ENCODE measurements around the gene RAPGEF2.
"Not testable (repeated sequence)": the region's sequence is repeated elsewhere in the genome, so short reads cannot be mapped to it uniquely, and the experiment has no call there.

DNA sequence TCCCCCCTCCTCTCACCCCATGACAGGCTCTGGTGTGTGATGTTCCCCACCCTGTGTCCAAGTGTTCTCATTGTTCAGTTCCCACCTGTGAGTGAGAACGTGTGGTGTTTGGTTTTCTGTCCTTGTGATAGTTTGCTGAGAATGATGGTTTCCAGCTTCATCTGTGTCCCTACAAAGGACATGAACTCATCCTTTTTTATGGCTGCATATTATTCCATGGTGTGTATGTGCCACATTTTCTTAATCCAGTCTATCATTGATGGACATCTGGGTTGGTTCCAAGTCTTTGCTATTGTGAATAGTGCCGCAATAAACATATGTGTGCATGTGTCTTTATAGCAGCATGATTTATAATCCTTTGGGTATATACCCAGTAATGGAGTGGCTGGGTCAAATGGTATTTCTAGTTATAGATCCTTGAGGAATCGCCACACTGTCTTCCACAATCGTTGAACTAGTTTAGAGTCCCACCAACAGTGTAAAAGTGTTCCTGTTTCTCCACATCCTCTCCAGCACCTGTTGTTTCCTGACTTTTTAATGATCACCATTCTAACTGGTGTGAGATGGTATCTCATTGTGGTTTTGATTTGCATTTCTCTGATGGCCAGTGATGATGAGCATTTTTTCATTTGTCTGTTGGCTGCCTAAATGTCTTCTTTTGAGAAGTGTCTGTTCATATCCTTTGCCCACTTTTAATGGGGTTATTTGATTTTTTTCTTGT, 81.2 kb downstream of the RAPGEF2 start:
- TF ChIP-seq EZH2 (IDR thresholded peaks at IDR 0.05; ENCODE audit: low read depth, unreplicated experiment); STAT1 (IDR thresholded peaks at IDR 0.05; ENCODE audit: unreplicated experiment): not testable (repeated sequence)
- TF ChIP-seq, protein P1, sequence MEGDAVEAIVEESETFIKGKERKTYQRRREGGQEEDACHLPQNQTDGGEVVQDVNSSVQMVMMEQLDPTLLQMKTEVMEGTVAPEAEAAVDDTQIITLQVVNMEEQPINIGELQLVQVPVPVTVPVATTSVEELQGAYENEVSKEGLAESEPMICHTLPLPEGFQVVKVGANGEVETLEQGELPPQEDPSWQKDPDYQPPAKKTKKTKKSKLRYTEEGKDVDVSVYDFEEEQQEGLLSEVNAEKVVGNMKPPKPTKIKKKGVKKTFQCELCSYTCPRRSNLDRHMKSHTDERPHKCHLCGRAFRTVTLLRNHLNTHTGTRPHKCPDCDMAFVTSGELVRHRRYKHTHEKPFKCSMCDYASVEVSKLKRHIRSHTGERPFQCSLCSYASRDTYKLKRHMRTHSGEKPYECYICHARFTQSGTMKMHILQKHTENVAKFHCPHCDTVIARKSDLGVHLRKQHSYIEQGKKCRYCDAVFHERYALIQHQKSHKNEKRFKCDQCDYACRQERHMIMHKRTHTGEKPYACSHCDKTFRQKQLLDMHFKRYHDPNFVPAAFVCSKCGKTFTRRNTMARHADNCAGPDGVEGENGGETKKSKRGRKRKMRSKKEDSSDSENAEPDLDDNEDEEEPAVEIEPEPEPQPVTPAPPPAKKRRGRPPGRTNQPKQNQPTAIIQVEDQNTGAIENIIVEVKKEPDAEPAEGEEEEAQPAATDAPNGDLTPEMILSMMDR (conservative IDR thresholded peaks at IDR 0.05; ENCODE audit: low read depth in 2 of 2), result not testable (repeated sequence)
